Bronchial epithelial cell (primary cell): ENCODE data around the gene OSBPL5. TPM values are rescaled to one million over a fixed set of nuclear protein-coding genes. Genes with fewer than 3 reads are reported as not detected.
A peak's percentile ranks its signal among the peaks of the same experiment; 100 is the strongest.

Source experiments
- DNase-seq: peaks from one replicate; pipeline ENCODE4 v3.0.0-alpha.2; 2010; ENCODE audit warnings: low read depth
- FAIRE-seq: peaks from 2 replicates; lab custom pipeline; 2011; peaks lifted over from hg19 to GRCh38; lab: Jason Lieb, UNC
- H3K27me3 ChIP-seq: 2 replicates; pipeline ENCODE4 v1.5.1; 2011; ENCODE audit warnings: low read length; ENCODE audit not compliant: control insufficient read depth, insufficient read depth
- H3K36me3 ChIP-seq: 2 replicates; pipeline ENCODE4 v1.5.1; 2011; ENCODE audit warnings: low read length; ENCODE audit not compliant: control insufficient read depth, insufficient read depth
- H3K4me3 ChIP-seq: 2 replicates; pipeline ENCODE4 v1.5.1; 2011; ENCODE audit warnings: mild to moderate bottlenecking, low read depth, low read length, control low read depth
- CTCF ChIP-seq: IDR thresholded peaks from 2 replicates; pipeline ENCODE4 v1.5.1; 2011; ENCODE audit warnings: mild to moderate bottlenecking, moderate library complexity, low read length, control low read depth, inconsistent platforms; ENCODE audit not compliant: insufficient read depth, severe bottlenecking
- total RNA-seq: library from RNA; depleted of rRNA; stranded (reverse); fragments of >200 nt; gene quantifications from 2 replicates; pipeline ENCODE4 v1.2.1, GENCODE V29; 2014

Gene OSBPL5
- total RNA-seq, 1 donor from 2014 or later: 21.1 TPM

- DNase-seq (no peak), FAIRE-seq (no peak)
- no peak for TF ChIP-seq CTCF
- Histone ChIP-seq H3K36me3 (no peaks in the 10 kb centered on the region), H3K27me3 (no peaks in the 10 kb centered on the region), H3K4me3 (no peak overlapping the region)
Observed at GRCh38 chr11:3080733-3081385, 84.3 kb downstream of the OSBPL5 start.

GRCh38 chr11:3080104-3080503 is 85.0 kb downstream of the OSBPL5 start:
- no peak for TF ChIP-seq CTCF
- DNase-seq (peak; percentile 31), FAIRE-seq (no peak)
- H3K36me3 ChIP-seq: no peaks in the 10 kb centered on the region
- H3K27me3 ChIP-seq: no peaks in the 10 kb centered on the region
- H3K4me3 ChIP-seq: no peak overlapping the region

GRCh38 chr11:3077846-3078440 is 87.2 kb downstream of the OSBPL5 start:
- H3K36me3 ChIP-seq: no peaks in the 10 kb centered on the region
- TF ChIP-seq CTCF: no peak
- H3K4me3 ChIP-seq: no peak overlapping the region
- FAIRE-seq (no peak), DNase-seq (no peak)
- H3K27me3 ChIP-seq: peaks cover 5% of the 10 kb centered on the region

GRCh38 chr11:3077189-3077836 is 87.8 kb downstream of the OSBPL5 start:
- FAIRE-seq (no peak), DNase-seq (no peak)
- no peak for TF ChIP-seq CTCF

GRCh38 chr11:3074912-3075589 is 90.1 kb downstream of the OSBPL5 start:
- DNase-seq: no peak
- no peak for FAIRE-seq

More at GRCh38 chr11:3077189-3077836, 87.8 kb downstream of the OSBPL5 start:
- no peak overlapping the region for H3K4me3 ChIP-seq
- H3K27me3 ChIP-seq: peaks cover 5% of the 10 kb centered on the region
- no peaks in the 10 kb centered on the region for H3K36me3 ChIP-seq

More at GRCh38 chr11:3074912-3075589, 90.1 kb downstream of the OSBPL5 start:
- TF ChIP-seq CTCF: no peak
- H3K27me3 ChIP-seq: peaks cover 5% of the 10 kb centered on the region
- H3K4me3 ChIP-seq: no peak overlapping the region
- H3K36me3 ChIP-seq: no peaks in the 10 kb centered on the region
